ENCODE data around the gene VPS29.
"Not testable (repeated sequence)": the region's sequence is repeated elsewhere in the genome, so short reads cannot be mapped to it uniquely, and the experiment has no call there.

VPS29 gene

DNA sequence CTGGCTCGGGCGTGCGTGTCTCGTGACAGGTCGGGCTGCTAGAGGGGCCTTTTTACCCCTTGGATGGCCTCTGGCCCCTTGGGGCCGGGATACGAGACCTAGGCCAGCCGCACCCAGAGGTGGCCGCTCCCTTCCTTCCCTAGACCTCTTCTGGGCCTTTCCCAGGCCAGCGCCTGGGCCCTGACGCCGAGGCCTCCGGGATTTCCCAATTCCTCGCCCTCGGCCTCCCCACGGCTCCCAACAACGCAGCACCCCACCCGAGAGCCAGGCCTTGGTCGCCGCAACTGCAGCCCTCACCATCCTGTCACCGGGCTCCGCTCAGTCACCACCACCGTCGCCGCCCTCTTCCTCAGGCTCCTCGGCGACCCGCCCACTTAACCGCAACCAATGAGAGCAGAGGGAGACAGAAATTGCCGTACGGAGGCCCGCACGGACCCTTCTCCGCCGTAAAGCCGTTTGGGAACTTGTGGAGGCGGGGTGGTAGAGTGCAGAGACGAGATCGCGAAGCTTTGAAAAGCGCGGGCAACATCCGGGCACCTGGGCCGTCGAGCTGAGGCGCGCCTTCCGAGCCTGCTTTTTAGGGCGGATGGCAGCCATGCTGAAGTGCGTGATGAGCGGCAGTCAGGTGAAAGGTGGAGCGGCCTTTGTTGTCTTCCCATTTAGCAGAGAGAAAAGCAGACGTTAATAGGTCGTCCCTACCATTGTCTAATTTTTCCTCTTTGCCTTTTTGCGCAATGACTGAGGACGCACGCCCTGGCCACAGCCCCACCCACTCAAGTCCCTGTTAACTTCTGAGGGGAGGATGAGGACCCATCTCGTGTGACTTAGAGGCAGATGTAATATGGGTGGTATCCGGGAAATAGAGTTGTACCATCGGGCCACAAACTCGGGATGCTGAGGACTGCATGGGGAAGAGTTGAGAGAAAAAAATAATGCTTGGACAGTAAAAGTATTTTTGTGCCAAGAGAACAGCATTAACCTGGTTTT lies at the start of gene VPS29, which contains the start of gene RAD9B:
VPS29 (minus strand) TSS at position 360 of the 987 bp plus-strand sequence; CDS start at position 300, 60 bp downstream.
RAD9B (plus strand) TSS at position 580 of the 987 bp plus-strand sequence; CDS start at position 587, 7 bp downstream.
- Histone ChIP-seq H3K27ac (ENCODE audit: low read depth, low read length) (peak within 1 kb of the TSS; percentile 13; the same call in 1 of the 2 replicates), H3K27me3 (ENCODE audit: control insufficient read depth, insufficient read depth, low read length) (peaks cover 16% of the 10 kb centered on the region), H3K9ac (ENCODE audit: low read length) (peak within 1 kb of the TSS; percentile 81), H3K36me3 (ENCODE audit: control insufficient read depth, insufficient read depth, low read length) (0 out of 2 replicates have a peak, but pooled peaks cover 7% of the 10 kb centered on the region), H3K9me3 (ENCODE audit: control insufficient read depth, insufficient read depth, low read depth, low read length) (peaks cover 4% of the 10 kb centered on the region; the same call in 1 of the 2 replicates), H3K4me3 (ENCODE audit: low read depth, low read length) (peak within 1 kb of the TSS; percentile 94), H3K4me1 (ENCODE audit: control insufficient read depth, insufficient read depth, low read length) (no peaks in the 10 kb centered on the region)

DNA sequence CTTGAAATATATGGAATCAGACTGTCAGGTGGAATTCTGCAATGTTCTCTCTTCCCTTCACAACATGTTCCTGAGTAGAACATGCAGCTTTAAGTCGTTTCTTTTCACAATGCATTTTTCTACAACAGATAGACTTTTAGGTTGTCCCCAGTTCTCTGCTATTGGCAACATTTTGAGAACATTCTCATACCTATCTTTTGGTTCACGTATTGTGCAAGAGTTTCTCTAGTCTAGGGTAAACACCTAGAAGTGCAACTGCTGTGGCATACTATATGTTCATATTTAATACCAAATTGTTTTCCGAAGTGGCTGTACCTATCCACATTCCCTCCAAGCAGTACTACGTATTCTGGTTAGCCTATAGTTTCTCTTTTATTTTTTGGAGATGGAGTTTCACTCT lies 49.1 kb upstream of the VPS29 start:
- H3K9me3 ChIP-seq (ENCODE audit: control insufficient read depth, insufficient read depth, low read depth, low read length) = no peaks in the 10 kb centered on the region
- no peak overlapping the region for H3K9ac ChIP-seq (ENCODE audit: low read length)
- no peaks in the 10 kb centered on the region for H3K4me1 ChIP-seq (ENCODE audit: control insufficient read depth, insufficient read depth, low read length)
- peaks cover 14% of the 10 kb centered on the region; the same call in 1 of the 2 replicates for H3K36me3 ChIP-seq (ENCODE audit: control insufficient read depth, insufficient read depth, low read length)
- H3K4me3 ChIP-seq (ENCODE audit: low read depth, low read length) = no peak overlapping the region
- no peaks in the 10 kb centered on the region for H3K27me3 ChIP-seq (ENCODE audit: control insufficient read depth, insufficient read depth, low read length)
- no peak overlapping the region for H3K27ac ChIP-seq (ENCODE audit: low read depth, low read length)

DNA sequence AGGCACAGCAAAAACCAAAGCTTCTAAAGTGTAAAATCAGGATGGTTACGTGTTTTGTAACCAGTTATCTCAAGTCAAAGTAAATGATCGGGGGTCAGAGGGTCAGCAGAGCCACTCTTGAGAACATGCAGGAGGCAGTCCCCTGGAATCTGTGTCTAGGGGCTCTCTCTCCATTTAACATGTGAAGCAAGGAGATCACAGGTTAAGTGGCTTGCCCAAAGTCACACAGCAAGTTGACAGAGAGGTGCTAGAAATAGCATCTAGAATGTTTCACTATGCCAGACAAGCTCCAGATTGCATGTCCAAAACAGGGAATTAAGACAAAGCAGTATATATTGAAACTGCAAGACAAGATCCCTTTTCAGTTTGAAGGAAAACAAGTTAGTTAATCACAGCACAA lies 47.8 kb upstream of the VPS29 start:
- no peak overlapping the region for H3K9ac ChIP-seq (ENCODE audit: low read length)
- H3K27ac ChIP-seq (ENCODE audit: low read depth, low read length) = no peak overlapping the region
- H3K27me3 ChIP-seq (ENCODE audit: control insufficient read depth, insufficient read depth, low read length) = no peaks in the 10 kb centered on the region
- no peaks in the 10 kb centered on the region for H3K9me3 ChIP-seq (ENCODE audit: control insufficient read depth, insufficient read depth, low read depth, low read length)
- H3K36me3 ChIP-seq (ENCODE audit: control insufficient read depth, insufficient read depth, low read length) = peaks cover 22% of the 10 kb centered on the region
- no peaks in the 10 kb centered on the region for H3K4me1 ChIP-seq (ENCODE audit: control insufficient read depth, insufficient read depth, low read length)
- H3K4me3 ChIP-seq (ENCODE audit: low read depth, low read length) = no peak overlapping the region

DNA sequence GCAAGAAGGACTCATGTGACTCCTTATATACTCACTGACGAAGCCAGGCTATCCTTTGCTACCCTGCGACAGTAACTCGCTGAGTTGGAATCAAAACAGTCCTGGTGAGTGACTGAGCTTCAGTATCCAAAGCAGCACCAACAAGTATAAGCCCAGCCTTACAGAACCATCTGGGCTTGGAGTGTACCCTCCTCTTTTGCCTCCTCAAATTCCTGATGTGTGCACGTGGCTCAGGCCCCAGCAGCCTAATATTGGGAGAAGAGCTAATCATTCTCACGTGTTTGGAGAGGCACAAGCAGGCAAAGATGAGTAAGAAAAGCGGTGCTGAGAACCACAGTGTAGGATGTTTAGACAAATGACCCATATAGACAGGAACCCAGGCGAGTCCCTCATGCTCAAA lies 46.8 kb upstream of the VPS29 start:
- Histone ChIP-seq H3K9ac (ENCODE audit: low read length) (no peak overlapping the region), H3K36me3 (ENCODE audit: control insufficient read depth, insufficient read depth, low read length) (peaks cover 26% of the 10 kb centered on the region), H3K4me1 (ENCODE audit: control insufficient read depth, insufficient read depth, low read length) (no peaks in the 10 kb centered on the region), H3K27me3 (ENCODE audit: control insufficient read depth, insufficient read depth, low read length) (no peaks in the 10 kb centered on the region), H3K9me3 (ENCODE audit: control insufficient read depth, insufficient read depth, low read depth, low read length) (no peaks in the 10 kb centered on the region), H3K4me3 (ENCODE audit: low read depth, low read length) (no peak overlapping the region), H3K27ac (ENCODE audit: low read depth, low read length) (no peak overlapping the region)

DNA sequence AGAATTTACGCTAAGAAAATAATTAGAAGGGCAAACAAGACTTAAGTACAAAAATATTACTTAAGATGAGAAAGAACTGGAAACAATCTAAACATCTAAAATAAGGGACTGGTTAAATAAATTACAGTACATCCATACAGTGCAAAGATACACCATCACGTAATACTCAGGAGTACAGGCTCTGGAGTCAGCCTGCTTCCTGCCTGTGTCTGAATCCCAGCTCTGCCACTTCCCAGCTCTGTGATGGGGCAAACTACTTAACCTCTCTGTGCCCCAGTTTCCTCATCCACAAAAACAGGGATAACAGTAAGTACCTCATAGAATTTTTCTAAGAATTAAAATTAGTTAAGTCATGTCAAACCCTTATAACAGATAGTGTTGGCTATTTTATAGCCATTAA lies 45.2 kb upstream of the VPS29 start:
- Histone ChIP-seq H3K9ac (ENCODE audit: low read length) (no peak overlapping the region), H3K36me3 (ENCODE audit: control insufficient read depth, insufficient read depth, low read length) (peaks cover 31% of the 10 kb centered on the region), H3K27ac (ENCODE audit: low read depth, low read length) (no peak overlapping the region), H3K4me3 (ENCODE audit: low read depth, low read length) (no peak overlapping the region), H3K9me3 (ENCODE audit: control insufficient read depth, insufficient read depth, low read depth, low read length) (no peaks in the 10 kb centered on the region), H3K27me3 (ENCODE audit: control insufficient read depth, insufficient read depth, low read length) (no peaks in the 10 kb centered on the region), H3K4me1 (ENCODE audit: control insufficient read depth, insufficient read depth, low read length) (no peaks in the 10 kb centered on the region)

DNA sequence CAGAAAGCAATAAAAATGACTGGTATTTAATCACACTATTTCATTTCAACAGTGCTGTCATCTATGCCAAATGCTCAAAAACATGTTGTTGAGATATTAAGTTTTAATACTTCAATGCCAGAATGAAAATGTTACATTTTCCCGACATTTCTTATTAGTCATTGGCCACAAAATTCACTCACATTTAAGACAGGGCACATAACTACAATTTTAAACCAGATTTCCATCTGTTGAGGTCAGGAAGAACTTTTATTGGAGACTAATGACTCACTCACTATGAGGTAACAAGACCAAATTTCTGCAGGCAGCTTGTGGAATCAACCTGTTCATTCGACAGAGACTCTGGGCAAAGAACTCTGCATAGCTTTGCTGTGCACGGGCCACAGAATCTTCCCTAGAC lies 44.4 kb upstream of the VPS29 start:
- Histone ChIP-seq H3K9me3 (ENCODE audit: control insufficient read depth, insufficient read depth, low read depth, low read length) (no peaks in the 10 kb centered on the region), H3K27ac (ENCODE audit: low read depth, low read length) (no peak overlapping the region), H3K36me3 (ENCODE audit: control insufficient read depth, insufficient read depth, low read length) (peaks cover 31% of the 10 kb centered on the region), H3K9ac (ENCODE audit: low read length) (no peak overlapping the region), H3K4me3 (ENCODE audit: low read depth, low read length) (no peak overlapping the region), H3K27me3 (ENCODE audit: control insufficient read depth, insufficient read depth, low read length) (no peaks in the 10 kb centered on the region), H3K4me1 (ENCODE audit: control insufficient read depth, insufficient read depth, low read length) (no peaks in the 10 kb centered on the region)

DNA sequence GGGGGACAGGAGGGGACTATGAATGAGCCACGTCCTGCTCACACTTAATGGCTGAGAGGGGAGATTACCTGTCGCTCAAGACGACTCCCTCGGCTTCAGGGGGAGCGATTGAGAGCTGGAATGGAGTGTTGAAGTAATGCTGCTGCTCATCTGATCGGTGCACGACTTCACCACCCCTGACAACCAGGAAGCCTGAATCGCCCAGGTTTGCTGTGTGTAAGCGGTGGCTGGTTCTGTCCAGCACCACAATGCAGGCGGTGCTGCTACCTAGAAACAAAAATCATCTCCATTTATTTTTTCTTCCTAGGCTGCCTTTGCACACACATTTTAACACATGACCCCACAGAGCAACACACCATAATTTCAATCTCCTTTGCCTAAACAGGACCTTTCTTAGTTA lies 43.9 kb upstream of the VPS29 start:
- Histone ChIP-seq H3K4me1 (ENCODE audit: control insufficient read depth, insufficient read depth, low read length) (no peaks in the 10 kb centered on the region), H3K36me3 (ENCODE audit: control insufficient read depth, insufficient read depth, low read length) (peaks cover 27% of the 10 kb centered on the region), H3K27ac (ENCODE audit: low read depth, low read length) (no peak overlapping the region), H3K4me3 (ENCODE audit: low read depth, low read length) (no peak overlapping the region), H3K9me3 (ENCODE audit: control insufficient read depth, insufficient read depth, low read depth, low read length) (no peaks in the 10 kb centered on the region), H3K9ac (ENCODE audit: low read length) (no peak overlapping the region), H3K27me3 (ENCODE audit: control insufficient read depth, insufficient read depth, low read length) (no peaks in the 10 kb centered on the region)

DNA sequence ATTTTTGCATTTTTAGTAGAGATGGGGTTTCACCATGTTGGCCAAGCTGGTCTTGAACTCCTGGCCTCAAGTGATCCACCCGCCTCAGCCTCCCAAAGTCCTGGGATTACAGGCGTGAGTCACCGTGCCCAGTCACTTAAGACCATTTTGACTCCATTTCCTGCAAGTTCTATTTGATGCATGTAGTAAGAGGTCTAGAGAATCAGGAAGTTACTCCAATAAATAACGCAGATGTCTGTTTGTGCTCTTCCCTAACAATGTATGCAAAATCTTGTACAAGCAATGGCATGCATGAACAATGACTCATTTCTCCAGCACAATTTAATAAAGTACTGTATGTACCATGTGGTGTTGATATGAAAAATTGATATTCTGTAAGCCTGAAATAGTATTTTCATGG lies 43.3 kb upstream of the VPS29 start:
- not testable (repeated sequence) for H3K27me3 ChIP-seq (ENCODE audit: control insufficient read depth, insufficient read depth, low read length); H3K4me3 ChIP-seq (ENCODE audit: low read depth, low read length); H3K9me3 ChIP-seq (ENCODE audit: control insufficient read depth, insufficient read depth, low read depth, low read length); H3K4me1 ChIP-seq (ENCODE audit: control insufficient read depth, insufficient read depth, low read length); H3K9ac ChIP-seq (ENCODE audit: low read length); H3K27ac ChIP-seq (ENCODE audit: low read depth, low read length)
- H3K36me3 ChIP-seq (ENCODE audit: control insufficient read depth, insufficient read depth, low read length) = peaks cover 22% of the 10 kb centered on the region

DNA sequence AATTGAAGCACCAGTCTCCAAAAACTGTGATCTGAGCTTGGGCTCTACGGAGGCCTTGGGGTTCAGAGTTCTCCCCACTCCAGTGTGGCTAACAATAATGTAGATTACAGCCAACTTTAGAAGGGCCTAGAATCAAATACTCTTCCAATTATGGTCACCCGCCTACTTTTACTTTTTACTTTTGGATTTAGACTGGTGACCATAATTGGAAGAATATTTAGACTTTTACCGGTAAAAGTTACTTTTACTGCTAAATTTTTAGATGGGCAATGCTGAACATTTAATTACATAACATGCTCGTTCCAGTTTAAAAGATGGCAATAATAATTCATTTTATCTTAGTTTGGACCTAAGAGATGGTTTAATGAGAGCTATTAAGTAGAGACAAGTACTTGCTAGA lies 42.1 kb upstream of the VPS29 start:
- H3K9me3 ChIP-seq (ENCODE audit: control insufficient read depth, insufficient read depth, low read depth, low read length) = no peaks in the 10 kb centered on the region
- peaks cover 26% of the 10 kb centered on the region for H3K36me3 ChIP-seq (ENCODE audit: control insufficient read depth, insufficient read depth, low read length)
- H3K9ac ChIP-seq (ENCODE audit: low read length) = no peak overlapping the region
- H3K27ac ChIP-seq (ENCODE audit: low read depth, low read length) = no peak overlapping the region
- no peaks in the 10 kb centered on the region for H3K4me1 ChIP-seq (ENCODE audit: control insufficient read depth, insufficient read depth, low read length)
- H3K27me3 ChIP-seq (ENCODE audit: control insufficient read depth, insufficient read depth, low read length) = no peaks in the 10 kb centered on the region
- H3K4me3 ChIP-seq (ENCODE audit: low read depth, low read length) = no peak overlapping the region

DNA sequence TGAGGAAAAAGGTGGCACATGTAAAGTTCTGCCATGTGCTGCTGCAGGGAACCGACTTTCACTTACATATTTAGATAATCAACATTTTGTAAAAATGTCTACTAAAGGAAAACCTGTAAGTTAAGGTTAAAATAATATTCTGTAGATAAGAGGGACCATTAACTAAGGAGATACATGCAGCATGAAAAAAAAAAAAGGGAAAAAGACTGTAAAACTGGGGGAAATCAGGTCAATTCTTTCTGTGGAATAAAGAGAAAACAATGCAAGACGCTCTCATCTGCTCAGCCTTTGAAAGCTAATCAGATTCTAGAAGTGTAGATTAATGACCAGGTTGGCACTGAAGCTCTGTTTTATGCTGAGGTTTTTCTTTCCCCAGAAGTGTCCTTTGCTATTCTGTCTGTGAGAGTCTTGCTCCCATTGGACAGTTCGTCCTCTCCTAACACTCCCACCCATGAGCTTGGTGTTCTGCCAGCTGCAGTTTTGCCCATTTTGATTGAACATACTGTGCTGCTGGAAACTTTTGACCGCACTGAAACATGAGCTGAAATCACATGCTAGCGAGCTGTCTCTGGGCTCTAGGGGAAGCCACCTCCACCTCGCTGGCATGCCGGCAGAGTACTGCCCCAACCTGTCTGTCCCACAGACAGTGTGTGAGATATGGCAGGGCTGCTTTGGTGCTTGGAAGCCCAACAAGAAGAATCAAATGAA lies 41.5 kb upstream of the VPS29 start:
- Histone ChIP-seq H3K4me1 (ENCODE audit: control insufficient read depth, insufficient read depth, low read length) (no peaks in the 10 kb centered on the region), H3K9ac (ENCODE audit: low read length) (no peak overlapping the region), H3K27ac (ENCODE audit: low read depth, low read length) (no peak overlapping the region), H3K36me3 (ENCODE audit: control insufficient read depth, insufficient read depth, low read length) (peaks cover 27% of the 10 kb centered on the region), H3K9me3 (ENCODE audit: control insufficient read depth, insufficient read depth, low read depth, low read length) (no peaks in the 10 kb centered on the region), H3K27me3 (ENCODE audit: control insufficient read depth, insufficient read depth, low read length) (no peaks in the 10 kb centered on the region), H3K4me3 (ENCODE audit: low read depth, low read length) (no peak overlapping the region)

DNA sequence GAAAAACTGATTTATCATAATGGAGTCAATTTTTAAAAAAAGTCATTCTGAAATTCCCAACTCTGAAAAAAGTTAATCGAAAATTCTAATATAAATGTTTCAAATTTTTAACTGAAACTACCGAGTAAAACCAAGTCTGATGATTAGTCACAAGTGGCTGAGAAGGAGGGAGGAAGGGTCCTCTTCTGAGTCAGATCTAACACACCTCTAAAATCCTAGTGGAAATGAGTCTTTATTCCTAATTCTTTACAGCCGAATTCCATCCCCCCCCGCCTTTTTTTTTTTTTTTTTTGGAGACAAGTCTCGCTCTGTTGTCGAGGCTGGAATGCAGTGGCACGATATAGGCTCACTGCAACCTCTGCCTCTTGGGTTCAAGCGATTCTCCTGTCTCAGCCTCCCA lies 38.1 kb upstream of the VPS29 start:
- Histone ChIP-seq H3K27me3 (ENCODE audit: control insufficient read depth, insufficient read depth, low read length) (no peaks in the 10 kb centered on the region), H3K9me3 (ENCODE audit: control insufficient read depth, insufficient read depth, low read depth, low read length) (no peaks in the 10 kb centered on the region), H3K9ac (ENCODE audit: low read length) (no peak overlapping the region), H3K4me1 (ENCODE audit: control insufficient read depth, insufficient read depth, low read length) (no peaks in the 10 kb centered on the region), H3K36me3 (ENCODE audit: control insufficient read depth, insufficient read depth, low read length) (peaks cover 45% of the 10 kb centered on the region), H3K27ac (ENCODE audit: low read depth, low read length) (no peak overlapping the region), H3K4me3 (ENCODE audit: low read depth, low read length) (no peak overlapping the region)
